Measurements from ENCODE around the gene DIS3L. TPM values are rescaled to one million over a fixed set of nuclear protein-coding genes. Genes with fewer than 3 reads are reported as not detected.
"Not testable (repeated sequence)": the region's sequence is repeated elsewhere in the genome, so short reads cannot be mapped to it uniquely, and the experiment has no call there.

DIS3L gene
- total RNA-seq, 1 donor from 2014 or later = 13.1 TPM

- Mint-ChIP-seq H3K27me3 (ENCODE audit: unreplicated experiment) (no peaks in the 10 kb centered on the region), H3K4me3 (ENCODE audit: unreplicated experiment) (no peak overlapping the region), H3K4me1 (ENCODE audit: unreplicated experiment) (no peaks in the 10 kb centered on the region), H3K27ac (ENCODE audit: unreplicated experiment) (no peak overlapping the region), H3K36me3 (ENCODE audit: low read depth, unreplicated experiment) (peaks cover 8% of the 10 kb centered on the region), H3K9me3 (ENCODE audit: unreplicated experiment) (no peaks in the 10 kb centered on the region)
- no peak for TF ChIP-seq CTCF (IDR thresholded peaks at IDR 0.05; ENCODE audit: unreplicated experiment)
- no peak for DNase-seq (ENCODE audit: low spot score)
Measured at GRCh38 chr15:66327736-66328135, 34.4 kb downstream of the DIS3L start.

- no peak for TF ChIP-seq CTCF (IDR thresholded peaks at IDR 0.05; ENCODE audit: unreplicated experiment)
- no peaks in the 10 kb centered on the region for H3K4me1 Mint-ChIP-seq (ENCODE audit: unreplicated experiment)
- H3K27ac Mint-ChIP-seq (ENCODE audit: unreplicated experiment) = no peak overlapping the region
- no peak overlapping the region for H3K4me3 Mint-ChIP-seq (ENCODE audit: unreplicated experiment)
- H3K9me3 Mint-ChIP-seq (ENCODE audit: unreplicated experiment) = no peaks in the 10 kb centered on the region
- H3K36me3 Mint-ChIP-seq (ENCODE audit: low read depth, unreplicated experiment) = peaks cover 11% of the 10 kb centered on the region
- no peaks in the 10 kb centered on the region for H3K27me3 Mint-ChIP-seq (ENCODE audit: unreplicated experiment)
- no peak for DNase-seq (ENCODE audit: low spot score)
Measured at GRCh38 chr15:66328771-66329170, 35.4 kb downstream of the DIS3L start.

- H3K27me3 Mint-ChIP-seq (ENCODE audit: unreplicated experiment); DNase-seq (ENCODE audit: low spot score); H3K9me3 Mint-ChIP-seq (ENCODE audit: unreplicated experiment); H3K4me1 Mint-ChIP-seq (ENCODE audit: unreplicated experiment); H3K4me3 Mint-ChIP-seq (ENCODE audit: unreplicated experiment); H3K27ac Mint-ChIP-seq (ENCODE audit: unreplicated experiment): not testable (repeated sequence)
- H3K36me3 Mint-ChIP-seq (ENCODE audit: low read depth, unreplicated experiment) = peaks cover 12% of the 10 kb centered on the region
Measured at GRCh38 chr15:66348530-66348929, 55.2 kb downstream of the DIS3L start.

- Mint-ChIP-seq H3K4me1 (ENCODE audit: unreplicated experiment) (peaks cover 22% of the 10 kb centered on the region), H3K9me3 (ENCODE audit: unreplicated experiment) (no peaks in the 10 kb centered on the region), H3K4me3 (ENCODE audit: unreplicated experiment) (peak overlapping the region; percentile 99), H3K27ac (ENCODE audit: unreplicated experiment) (peak overlapping the region; percentile 93), H3K36me3 (ENCODE audit: low read depth, unreplicated experiment) (peaks cover 6% of the 10 kb centered on the region), H3K27me3 (ENCODE audit: unreplicated experiment) (peaks cover 1% of the 10 kb centered on the region)
- DNase-seq (ENCODE audit: low spot score) = no peak
- TF ChIP-seq CTCF (IDR thresholded peaks at IDR 0.05; ENCODE audit: unreplicated experiment) = no peak
Measured at GRCh38 chr15:66356077-66356358, 62.6 kb downstream of the DIS3L start.

- H3K4me1 Mint-ChIP-seq (ENCODE audit: unreplicated experiment) = peaks cover 22% of the 10 kb centered on the region
- H3K27me3 Mint-ChIP-seq (ENCODE audit: unreplicated experiment) = peaks cover 1% of the 10 kb centered on the region
- peak; percentile 89 for DNase-seq (ENCODE audit: low spot score)
- H3K36me3 Mint-ChIP-seq (ENCODE audit: low read depth, unreplicated experiment) = peaks cover 6% of the 10 kb centered on the region
- H3K4me3 Mint-ChIP-seq (ENCODE audit: unreplicated experiment) = peak within 1 kb of the TSS; percentile 99
- no peak for TF ChIP-seq CTCF (IDR thresholded peaks at IDR 0.05; ENCODE audit: unreplicated experiment)
- no peaks in the 10 kb centered on the region for H3K9me3 Mint-ChIP-seq (ENCODE audit: unreplicated experiment)
- peak within 1 kb of the TSS; percentile 93 for H3K27ac Mint-ChIP-seq (ENCODE audit: unreplicated experiment)
Measured at GRCh38 chr15:66356359-66357236, 63.2 kb downstream of the DIS3L start, which contains the start of gene TIPIN. TIPIN (minus strand) TSS chr15:66356685; CDS start chr15:66352947, 3,738 bp downstream.
